Right atrium auricular region (tissue), 2 donors: Measurements from ENCODE around the gene PCSK5. TPM values are rescaled to one million over a fixed set of nuclear protein-coding genes. Genes with fewer than 3 reads are reported as not detected.
A peak's percentile ranks its signal among the peaks of the same experiment; 100 is the strongest.

Experiments used
- DNase-seq: peaks from one replicate; pipeline ENCODE4 v3.0.0-alpha.2; 2019; ENCODE audit warnings: low spot score
- H3K27ac ChIP-seq, 2 donors: fragments of 200-600 bp; sonication (generic); 1 replicate in 1 of 2; 2 replicates in 1 of 2; pipeline ENCODE4 v1.5.1; 2016 to 2019
- H3K27me3 ChIP-seq, 2 donors: fragments of 200-600 bp; sonication (generic); one replicate each; pipeline versions ENCODE4 v1.5.1 to v1.6.0; 2017 to 2019
- H3K36me3 ChIP-seq: fragments of 200-600 bp; sonication (generic); one replicate; pipeline ENCODE4 v1.5.1; 2016
- H3K4me1 ChIP-seq, 2 donors: fragments of 200-600 bp; sonication (generic); one replicate each; pipeline versions ENCODE4 v1.5.1 to v1.6.0; 2017 to 2019
- H3K4me3 ChIP-seq, 2 donors: fragments of 200-600 bp; sonication (generic); 1 replicate in 1 of 2; 2 replicates in 1 of 2; pipeline ENCODE4 v1.5.1; 2017 to 2019; ENCODE audit warnings: mild to moderate bottlenecking in 1 of 2, moderate library complexity in 1 of 2
- H3K9me3 ChIP-seq, 2 donors: fragments of 200-600 bp; sonication (generic); one replicate each; pipeline ENCODE4 v1.5.1; 2019
- total RNA-seq, 2 donors: library from RNA; depleted of rRNA; stranded (reverse); fragments of >200 nt; gene quantifications; one replicate each; pipeline ENCODE4 v1.1.0, GENCODE V29; 2016
- TF ChIP-seq, protein P1 (sequence below), 2 donors: fragments of 200-600 bp; sonication (generic); IDR thresholded peaks; one replicate each; pipeline ENCODE4 v1.5.1; 2019; ENCODE audit warnings: antibody characterized with exemption in 2 of 2

Gene PCSK5
- total RNA-seq, 2 donors from 2014 or later, result 5.3 to 6.5 TPM

DNA sequence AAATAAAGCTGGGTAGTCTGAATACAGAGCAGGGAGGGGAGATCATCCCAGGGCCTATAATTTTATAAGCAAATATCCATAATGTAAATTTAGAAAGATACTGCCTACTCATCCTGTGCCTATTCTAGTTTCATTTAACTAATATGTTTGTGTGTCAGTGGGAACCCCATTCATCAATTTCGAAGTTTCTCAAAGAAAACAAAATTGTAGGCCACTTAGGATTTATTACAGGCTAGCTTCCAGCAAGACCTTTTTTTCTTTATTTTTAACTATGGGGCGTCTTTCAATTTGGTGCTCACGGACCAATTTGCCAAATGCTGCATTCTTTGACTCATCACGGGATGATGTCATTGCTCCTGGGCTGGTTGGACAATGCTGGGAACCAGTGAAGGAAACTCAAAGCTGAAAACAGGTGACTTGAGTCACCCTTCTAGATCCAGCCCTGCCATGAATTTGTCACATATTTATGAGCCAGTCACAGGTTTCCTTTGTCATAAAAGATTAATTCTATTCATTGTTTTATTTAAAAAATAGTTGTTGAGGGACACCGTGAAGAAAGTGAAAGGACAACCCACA lies 13.4 kb downstream of the PCSK5 start:
- Histone ChIP-seq H3K36me3 (no peaks in the 10 kb centered on the region), H3K4me1 (no peaks in the 10 kb centered on the region), H3K27ac (no peak overlapping the region), H3K9me3 (no peaks in the 10 kb centered on the region), H3K27me3 (no peaks in the 10 kb centered on the region), H3K4me3 (no peak overlapping the region)
- no peak for DNase-seq
- TF ChIP-seq, protein P1, sequence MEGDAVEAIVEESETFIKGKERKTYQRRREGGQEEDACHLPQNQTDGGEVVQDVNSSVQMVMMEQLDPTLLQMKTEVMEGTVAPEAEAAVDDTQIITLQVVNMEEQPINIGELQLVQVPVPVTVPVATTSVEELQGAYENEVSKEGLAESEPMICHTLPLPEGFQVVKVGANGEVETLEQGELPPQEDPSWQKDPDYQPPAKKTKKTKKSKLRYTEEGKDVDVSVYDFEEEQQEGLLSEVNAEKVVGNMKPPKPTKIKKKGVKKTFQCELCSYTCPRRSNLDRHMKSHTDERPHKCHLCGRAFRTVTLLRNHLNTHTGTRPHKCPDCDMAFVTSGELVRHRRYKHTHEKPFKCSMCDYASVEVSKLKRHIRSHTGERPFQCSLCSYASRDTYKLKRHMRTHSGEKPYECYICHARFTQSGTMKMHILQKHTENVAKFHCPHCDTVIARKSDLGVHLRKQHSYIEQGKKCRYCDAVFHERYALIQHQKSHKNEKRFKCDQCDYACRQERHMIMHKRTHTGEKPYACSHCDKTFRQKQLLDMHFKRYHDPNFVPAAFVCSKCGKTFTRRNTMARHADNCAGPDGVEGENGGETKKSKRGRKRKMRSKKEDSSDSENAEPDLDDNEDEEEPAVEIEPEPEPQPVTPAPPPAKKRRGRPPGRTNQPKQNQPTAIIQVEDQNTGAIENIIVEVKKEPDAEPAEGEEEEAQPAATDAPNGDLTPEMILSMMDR (IDR thresholded peaks at IDR 0.05), result no peak

DNA sequence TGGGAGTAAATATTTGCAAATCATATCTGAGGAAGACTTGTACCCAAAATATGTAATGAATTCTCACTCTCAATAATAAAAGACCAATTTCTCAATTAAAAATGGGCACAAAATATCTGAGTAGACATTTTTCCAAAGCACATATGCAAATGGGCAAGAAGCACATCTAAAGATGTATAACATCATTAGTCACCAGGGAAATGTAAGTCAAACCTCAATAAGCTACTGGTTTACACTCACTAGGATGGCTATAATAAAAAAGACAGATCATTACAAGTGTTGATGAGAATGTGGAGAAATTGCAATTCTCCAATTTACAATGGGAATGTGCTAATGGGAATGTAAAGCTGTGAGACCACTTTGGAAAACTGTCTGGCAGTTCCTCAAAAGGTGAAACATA lies 13.9 kb downstream of the PCSK5 start:
- H3K27ac ChIP-seq, result no peak overlapping the region
- no peaks in the 10 kb centered on the region for H3K36me3 ChIP-seq
- no peak for DNase-seq
- H3K4me3 ChIP-seq, result no peak overlapping the region
- TF ChIP-seq, protein P1 (IDR thresholded peaks at IDR 0.05), result no peak
- no peaks in the 10 kb centered on the region for H3K4me1 ChIP-seq
- H3K9me3 ChIP-seq, result no peaks in the 10 kb centered on the region
- no peaks in the 10 kb centered on the region for H3K27me3 ChIP-seq

DNA sequence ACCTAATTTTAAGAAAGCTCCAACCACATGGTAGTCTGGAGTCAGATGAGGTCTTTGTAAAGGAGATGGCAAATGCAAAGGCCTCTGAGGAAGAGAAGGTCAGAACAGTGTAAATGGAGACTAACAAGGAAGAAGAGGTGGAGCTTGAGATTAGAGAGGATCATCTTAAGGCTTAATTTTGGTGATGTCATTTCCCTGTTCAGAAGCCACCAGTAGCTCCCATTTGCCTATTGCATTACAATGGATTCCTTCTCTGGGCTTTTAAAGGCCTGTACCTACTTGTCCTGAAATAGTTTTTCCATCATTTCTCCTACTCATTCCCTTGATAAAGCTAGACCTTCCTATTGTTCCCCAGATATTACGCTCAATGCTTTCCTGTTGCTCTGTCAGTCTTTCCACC lies 16.1 kb downstream of the PCSK5 start:
- no peaks in the 10 kb centered on the region for H3K27me3 ChIP-seq
- H3K27ac ChIP-seq, result no peak overlapping the region
- H3K9me3 ChIP-seq, result no peaks in the 10 kb centered on the region
- DNase-seq, result no peak
- H3K4me3 ChIP-seq, result no peak overlapping the region
- no peaks in the 10 kb centered on the region for H3K36me3 ChIP-seq
- TF ChIP-seq, protein P1 (IDR thresholded peaks at IDR 0.05), result no peak
- no peaks in the 10 kb centered on the region for H3K4me1 ChIP-seq

DNA sequence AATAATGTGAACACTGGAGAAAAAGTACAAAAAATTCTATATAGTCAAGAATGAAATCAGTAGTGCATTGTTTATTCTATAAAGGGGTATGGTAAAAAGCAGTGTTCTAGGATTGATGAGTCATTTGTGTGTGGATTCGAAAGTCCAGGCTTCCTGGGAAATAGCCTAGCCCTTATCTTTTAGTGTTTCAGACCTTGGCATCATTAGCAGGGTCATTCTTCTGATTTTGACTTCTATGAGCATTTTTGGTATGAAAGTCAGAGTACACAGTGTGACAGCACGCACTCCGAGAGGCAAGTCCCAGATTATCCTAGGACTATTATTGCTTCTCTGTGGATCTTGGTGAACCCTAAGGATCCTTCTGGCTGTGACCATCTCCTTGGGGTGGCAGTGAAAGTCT lies 16.9 kb downstream of the PCSK5 start:
- Histone ChIP-seq H3K4me1 (no peaks in the 10 kb centered on the region), H3K4me3 (no peak overlapping the region), H3K36me3 (no peaks in the 10 kb centered on the region), H3K27me3 (no peaks in the 10 kb centered on the region), H3K27ac (peak overlapping the region in 1 of 2 donors; percentile 30), H3K9me3 (no peaks in the 10 kb centered on the region)
- TF ChIP-seq, protein P1 (IDR thresholded peaks at IDR 0.05), result no peak
- no peak for DNase-seq

DNA sequence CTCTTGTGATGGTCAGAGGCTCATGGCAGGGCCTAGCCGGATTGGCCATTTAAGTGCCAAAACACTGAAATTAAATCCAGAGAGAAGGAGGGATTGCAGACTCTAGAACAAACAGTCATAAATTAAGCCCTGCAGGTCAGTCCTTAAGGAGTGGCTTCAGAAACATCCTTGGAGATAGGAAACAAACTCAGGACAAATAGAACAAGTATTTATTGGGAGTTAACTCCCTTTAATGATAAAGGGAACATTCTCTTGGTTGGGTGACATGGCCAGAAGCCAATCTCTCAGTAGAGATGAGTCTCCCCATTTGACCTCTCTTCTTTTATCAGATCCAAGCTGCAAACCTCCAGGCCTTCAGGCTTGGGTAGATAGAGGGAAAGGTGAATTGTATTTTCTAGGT lies 17.4 kb downstream of the PCSK5 start:
- Histone ChIP-seq H3K36me3 (no peaks in the 10 kb centered on the region), H3K27ac (peak overlapping the region in 1 of 2 donors; percentile 30), H3K4me1 (no peaks in the 10 kb centered on the region), H3K27me3 (no peaks in the 10 kb centered on the region), H3K4me3 (no peak overlapping the region), H3K9me3 (no peaks in the 10 kb centered on the region)
- TF ChIP-seq, protein P1 (IDR thresholded peaks at IDR 0.05), result no peak
- no peak for DNase-seq

DNA sequence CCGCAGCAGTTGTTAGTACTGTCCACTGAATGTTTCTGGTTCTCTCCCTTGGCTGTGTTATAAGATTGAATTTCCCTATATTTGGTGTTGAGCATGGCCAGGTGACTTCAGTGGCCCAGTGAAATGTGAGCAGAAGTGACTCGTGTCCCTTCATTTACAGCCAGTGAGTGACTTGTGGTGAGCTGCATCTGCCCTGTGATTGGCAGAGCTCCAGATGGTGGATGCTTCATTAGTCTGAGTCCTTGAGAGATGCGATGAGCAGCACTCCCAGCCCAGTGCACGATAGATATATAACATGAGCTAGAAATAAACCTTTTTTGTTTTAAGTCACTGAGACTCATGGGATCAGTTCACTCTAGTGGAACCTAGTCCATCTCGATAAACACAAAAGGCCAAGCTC lies 19.3 kb downstream of the PCSK5 start:
- Histone ChIP-seq H3K27me3 (no peaks in the 10 kb centered on the region), H3K36me3 (no peaks in the 10 kb centered on the region), H3K4me3 (no peak overlapping the region), H3K27ac (no peak overlapping the region), H3K4me1 (no peaks in the 10 kb centered on the region), H3K9me3 (no peaks in the 10 kb centered on the region)
- DNase-seq, result no peak
- TF ChIP-seq, protein P1 (IDR thresholded peaks at IDR 0.05), result no peak
